Endometrial microvascular endothelial cells (primary cell): ENCODE results near the gene SCP2. TPM values are rescaled to one million over a fixed set of nuclear protein-coding genes. Genes with fewer than 3 reads are reported as not detected.
"Not testable (repeated sequence)": the region's sequence is repeated elsewhere in the genome, so short reads cannot be mapped to it uniquely, and the experiment has no call there.

ENCODE experiments used
- in situ Hi-C: cut with HindIII; loops from 2 replicates; pipeline ENCODE4 v1.10.0; 2017; ENCODE audit warnings: low sequenced_read_pairs, low pct_unique_long_range_greater_than_20kb; ENCODE audit errors: inconsistent ontology term
- total RNA-seq: library from RNA; depleted of rRNA; stranded (reverse); fragments of >200 nt; gene quantifications from one replicate; pipeline ENCODE4 v1.2.3, GENCODE V29; 2015; ENCODE audit errors: inconsistent ontology term

SCP2 gene
- total RNA-seq, 1 donor from 2014 or later, result 132 TPM

GRCh38 chr1:52952112-52952511, 25.0 kb downstream of the SCP2 start:
- in situ Hi-C loops, result no loop called here

- in situ Hi-C loops, result no loop called here
Observed at GRCh38 chr1:52955129-52955970, 28.3 kb downstream of the SCP2 start.

GRCh38 chr1:52963101-52963500, 36.0 kb downstream of the SCP2 start:
- in situ Hi-C loops, result no loop called here

GRCh38 chr1:52967666-52968065, 40.6 kb downstream of the SCP2 start:
- in situ Hi-C loops, result no loop called here

- in situ Hi-C loops, result not testable (repeated sequence)
Observed at GRCh38 chr1:52969234-52969633, 42.2 kb downstream of the SCP2 start.

GRCh38 chr1:52970149-52970548, 43.1 kb downstream of the SCP2 start:
- in situ Hi-C loops, result no loop called here

GRCh38 chr1:52973841-52974240, 46.8 kb downstream of the SCP2 start:
- in situ Hi-C loops, result no loop called here

- in situ Hi-C loops, result no loop called here
Observed at GRCh38 chr1:52976183-52977035, 49.3 kb downstream of the SCP2 start.

GRCh38 chr1:52978045-52978444, 51.0 kb downstream of the SCP2 start:
- in situ Hi-C loops, result no loop called here

GRCh38 chr1:52992733-52993132, 65.7 kb downstream of the SCP2 start:
- in situ Hi-C loops, result not testable (repeated sequence)

- in situ Hi-C loops, result no loop called here
Observed at GRCh38 chr1:52994656-52995055, 67.6 kb downstream of the SCP2 start.

- in situ Hi-C loops, result no loop called here
Observed at GRCh38 chr1:52996653-52997052, 69.6 kb downstream of the SCP2 start.

GRCh38 chr1:53001128-53001527, 74.1 kb downstream of the SCP2 start:
- in situ Hi-C loops, result no loop called here

GRCh38 chr1:53006612-53007011, 79.5 kb downstream of the SCP2 start:
- in situ Hi-C loops, result not testable (repeated sequence)

- in situ Hi-C loops, result not testable (repeated sequence)
Observed at GRCh38 chr1:53010247-53010646, 83.2 kb downstream of the SCP2 start.

- in situ Hi-C loops, result no loop called here
Observed at GRCh38 chr1:53011175-53011574, 84.1 kb downstream of the SCP2 start.

- in situ Hi-C loops, result no loop called here
Observed at GRCh38 chr1:53014791-53015507, 87.9 kb downstream of the SCP2 start.

GRCh38 chr1:53015508-53015860, 88.4 kb downstream of the SCP2 start:
- in situ Hi-C loops, result no loop called here

GRCh38 chr1:53016705-53017104, 89.6 kb downstream of the SCP2 start:
- in situ Hi-C loops, result no loop called here
